ENCODE results near the gene TRNP1. TPM values are rescaled to one million over a fixed set of nuclear protein-coding genes. Genes with fewer than 3 reads are reported as not detected.

Gene TRNP1
- total and polyA plus RNA-seq, 2 of the 4 experiments (the other 2 are of a cell fraction) = 63.3 to 91.6 TPM

GRCh38 chr1:26984291-26984690, 9.2 kb upstream of the TRNP1 start:
- H2AK9ac ChIP-seq (replicated peaks; ENCODE audit: low read depth, low read length, poor library complexity) = no peak overlapping the region
- H3K4me2 ChIP-seq (ENCODE audit: low read depth, low read length) = no peak overlapping the region
- in situ Hi-C loops (cut with MboI; ENCODE audit: low sequenced_read_pairs) = no loop called here
- ChIA-PET POLR2A (ENCODE audit: unreplicated experiment) (no interaction called here), CTCF (interaction anchor here (1.1 kb wide), 1 partner anchor 17 kb away, joined by 3 read pairs; no protein-coding TSS in a partner anchor)
- H2BK120ac ChIP-seq (ENCODE audit: low read depth, low read length) = no peak overlapping the region
- no peak overlapping the region for H2AFZ ChIP-seq (replicated peaks; ENCODE audit: low read length, poor library complexity)
- dilution Hi-C loops (cut with HindIII; ENCODE audit: low sequenced_read_pairs, unreplicated experiment) = no loop called here
- no peak overlapping the region for H3K18ac ChIP-seq (ENCODE audit: low read depth, low read length)
- no peak overlapping the region for H3K27ac ChIP-seq (ENCODE audit: insufficient read depth, low read length)
- no peak overlapping the region for H4K5ac ChIP-seq (ENCODE audit: low read depth, low read length)
- no peak overlapping the region for H3K14ac ChIP-seq (replicated peaks; ENCODE audit: low read depth, low read length)
- no peak overlapping the region for H3K56ac ChIP-seq (ENCODE audit: extremely low read depth, insufficient read depth, low read length)
- no peak overlapping the region for H4K8ac ChIP-seq (ENCODE audit: low read depth in 2 of 2, low read length in 2 of 2)
- no peaks in the 10 kb centered on the region for H3K27me3 ChIP-seq (ENCODE audit: control insufficient read depth, insufficient read depth, low read length)
- DNase-seq = no peak
- no peaks in the 10 kb centered on the region for H3K36me3 ChIP-seq (ENCODE audit: control insufficient read depth, insufficient read depth, low read length)
- H2BK20ac ChIP-seq (ENCODE audit: low read depth, low read length) = no peak overlapping the region
- H3K9me3 ChIP-seq (ENCODE audit: control insufficient read depth, insufficient read depth, low read length) = no peaks in the 10 kb centered on the region
- no peak for TF ChIP-seq RAD21 (IDR thresholded peaks at IDR 0.05; ENCODE audit: low read length)
- TF ChIP-seq SMC3 (IDR thresholded peaks at IDR 0.05; ENCODE audit: low read depth, low read length) = no peak
- no peak for TF ChIP-seq CEBPB (IDR thresholded peaks at IDR 0.05; ENCODE audit: low read depth, low read length)
- TF ChIP-seq FOS (IDR thresholded peaks at IDR 0.05; ENCODE audit: low read depth, low read length) = no peak
- no peak for TF ChIP-seq ELK1 (IDR thresholded peaks at IDR 0.05; ENCODE audit: borderline replicate concordance, low read depth, low read length)
- TF ChIP-seq NFE2L2 (IDR thresholded peaks at IDR 0.05; ENCODE audit: low read depth, low read length) = no peak
- TF ChIP-seq MXI1 (IDR thresholded peaks at IDR 0.05; ENCODE audit: borderline replicate concordance, low read depth, low read length) = no peak
- no peak for TF ChIP-seq MAFK (IDR thresholded peaks at IDR 0.05; ENCODE audit: low read depth, low read length)
- no peak for TF ChIP-seq RCOR1 (IDR thresholded peaks at IDR 0.05; ENCODE audit: insufficient replicate concordance, low read length)
- no peak for TF ChIP-seq USF2 (IDR thresholded peaks at IDR 0.05; ENCODE audit: low read depth, low read length)
- no peak for TF ChIP-seq RFX5 (IDR thresholded peaks at IDR 0.05; ENCODE audit: low read depth, low read length)
- TF ChIP-seq CTCF (conservative IDR thresholded peaks at IDR 0.05; ENCODE audit: low read depth, low read length) = no peak
- TF ChIP-seq CHD1 (IDR thresholded peaks at IDR 0.05; ENCODE audit: low read depth, low read length) = no peak
- no peak for TF ChIP-seq BHLHE40 (IDR thresholded peaks at IDR 0.05; ENCODE audit: low read depth, low read length)
- no peak for TF ChIP-seq MAZ (IDR thresholded peaks at IDR 0.05; ENCODE audit: borderline replicate concordance, low read depth, low read length)
- TF ChIP-seq POLR2A (IDR thresholded peaks at IDR 0.05; ENCODE audit: low read depth, low read length) = no peak
- no peak overlapping the region for H4K91ac ChIP-seq (ENCODE audit: insufficient read depth, low read depth, low read length)
- no peaks in the 10 kb centered on the region; the same call in 1 of the 2 replicates for H3K9me1 ChIP-seq (ENCODE audit: insufficient read depth, low read length)
- no peak overlapping the region for H3K4me3 ChIP-seq (ENCODE audit: insufficient read depth, low read depth, low read length)
- no peak overlapping the region for H2BK5ac ChIP-seq (ENCODE audit: low read depth, low read length, poor library complexity, severe bottlenecking)
- H2BK15ac ChIP-seq (ENCODE audit: low read depth, low read length) = no peak overlapping the region
- 0 out of 2 replicates have a peak, but pooled peaks cover 2% of the 10 kb centered on the region for H3K4me1 ChIP-seq (ENCODE audit: control insufficient read depth, insufficient read depth, low read length)
- intact Hi-C loops (cut with micrococcal nuclease) = no loop called here
- H3K9ac ChIP-seq (ENCODE audit: low read depth, low read length) = no peak overlapping the region
- 80% methylated on average over 1 of the region's 8 CpGs; no CpG with 5 or more reads in 1 of the 2 experiments for WGBS, 2 experiments (ENCODE audit: extremely low coverage in 2 of 2, insufficient read length in 1 of 2)
- H2AK5ac ChIP-seq (ENCODE audit: low read depth, low read length) = no peak overlapping the region
- ATAC-seq (ENCODE audit: low read depth) = no peak
- H3K79me1 ChIP-seq (ENCODE audit: low read depth in 1 of 2, low read length in 2 of 2) = no peaks in the 10 kb centered on the region
- BruUV-seq (replicated peaks) = no TSS peak
- H3K23ac ChIP-seq (ENCODE audit: low read depth, low read length) = no peak overlapping the region
- H3K4ac ChIP-seq (ENCODE audit: low read depth, low read length) = no peak overlapping the region
- no peaks in the 10 kb centered on the region for H4K20me1 ChIP-seq (ENCODE audit: insufficient read depth, low read length)
